PC-3 (cell line): Measurements from ENCODE around the gene ANKS1B. TPM values are rescaled to one million over a fixed set of nuclear protein-coding genes. Genes with fewer than 3 reads are reported as not detected.

Source experiments
- ATAC-seq: fragments of 200-7000 bp; cut with Tn5 transposase; 2 replicates; pipeline ENCODE4 v1.9.1; 2020; ENCODE audit warnings: mild to moderate bottlenecking, moderate library complexity
- BruUV-seq: library from RNA; stranded (reverse); fragments of 400-500 nt; replicated peaks from 2 replicates; lab custom pipeline; 2021; lab: Mats Ljungman, UMichigan
- CTCF ChIA-PET: fragments of 300-600 bp; sonication (Branson Sonifier 250); formaldehyde crosslinking; loops from one replicate; lab custom pipeline; 2022; ENCODE audit warnings: antibody characterized with exemption; lab: Charles Lee
- POLR2A ChIA-PET: fragments of 300-600 bp; sonication (Branson Sonifier 250); formaldehyde crosslinking; loops from one replicate; lab custom pipeline; 2022; ENCODE audit warnings: antibody characterized with exemption; ENCODE audit not compliant: unreplicated experiment; lab: Charles Lee
- DNase-seq: peaks from one replicate; pipeline ENCODE4 v3.0.0-alpha.2; 2015
- H2AFZ ChIP-seq: fragments of 300-600 bp; sonication (generic); 2 replicates; pipeline ENCODE4 v1.6.0; 2016; ENCODE audit warnings: antibody characterized with exemption, low read length
- H3F3A ChIP-seq: fragments of 300-600 bp; sonication (generic); one replicate; pipeline ENCODE4 v1.6.0; 2017; ENCODE audit warnings: antibody characterized with exemption, low read length, control low read depth, mild to moderate bottlenecking; ENCODE audit not compliant: unreplicated experiment
- H3K27ac ChIP-seq: fragments of 300-600 bp; sonication (generic); 2 replicates; pipeline ENCODE4 v1.5.1; 2016; ENCODE audit warnings: mild to moderate bottlenecking, low read length
- H3K27me3 ChIP-seq: fragments of 300-600 bp; sonication (generic); 2 replicates; pipeline ENCODE4 v1.6.1; 2016; ENCODE audit warnings: low read length, mixed read lengths
- H3K36me3 ChIP-seq: fragments of 300-600 bp; sonication (generic); 2 replicates; pipeline ENCODE4 v1.6.1; 2016; ENCODE audit warnings: low read depth, mixed run types, low read length, mixed read lengths
- H3K4me1 ChIP-seq: fragments of 300-600 bp; sonication (generic); 2 replicates; pipeline ENCODE4 v1.5.1; 2016; ENCODE audit warnings: low read length; ENCODE audit not compliant: insufficient read depth
- H3K4me2 ChIP-seq: fragments of 300-600 bp; sonication (generic); 2 replicates; pipeline ENCODE4 v1.6.0; 2016; ENCODE audit warnings: low read length
- H3K4me3 ChIP-seq: fragments of 300-600 bp; sonication (generic); 2 replicates; pipeline ENCODE4 v1.5.1; 2016; ENCODE audit warnings: mild to moderate bottlenecking, low read length, mixed read lengths
- H3K79me2 ChIP-seq: fragments of 300-600 bp; sonication (generic); 2 replicates; pipeline ENCODE4 v1.6.1; 2017; ENCODE audit warnings: low read length, mixed read lengths
- H3K9ac ChIP-seq: fragments of 300-600 bp; sonication (generic); 2 replicates; pipeline ENCODE4 v1.6.0; 2016; ENCODE audit warnings: mild to moderate bottlenecking, low read length
- H3K9me2 ChIP-seq: fragments of 300-600 bp; sonication (generic); replicated peaks from 2 replicates; pipeline ENCODE4 v1.6.1; 2016; ENCODE audit warnings: mixed run types, low read length, mixed read lengths
- H3K9me3 ChIP-seq: fragments of 300-600 bp; sonication (generic); 2 replicates; pipeline ENCODE4 v1.6.1; 2016; ENCODE audit warnings: low read length, mixed read lengths
- H4K20me1 ChIP-seq: fragments of 300-600 bp; sonication (generic); 2 replicates; pipeline ENCODE4 v1.6.1; 2016; ENCODE audit warnings: low read length, mixed read lengths
- CTCF ChIP-seq: fragments of 300-600 bp; sonication (generic); conservative IDR thresholded peaks from 2 replicates; pipeline ENCODE4 v1.5.1; 2017; ENCODE audit warnings: antibody characterized with exemption, low read depth, mild to moderate bottlenecking, low read length
- EZH2 ChIP-seq: fragments of 300-600 bp; sonication (generic); IDR thresholded peaks from one replicate; pipeline ENCODE4 v1.6.1; 2017; ENCODE audit warnings: antibody characterized with exemption, mild to moderate bottlenecking, low read length; ENCODE audit not compliant: unreplicated experiment
- EZH2phosphoT487 ChIP-seq: fragments of 300-600 bp; sonication (generic); IDR thresholded peaks from 2 replicates; pipeline ENCODE4 v1.6.1; 2018; ENCODE audit warnings: mild to moderate bottlenecking, antibody characterized with exemption, low read length, borderline replicate concordance
- intact Hi-C: fragments of 100-400 bp; cut with micrococcal nuclease; formaldehyde crosslinking; loops from 2 replicates; pipeline ENCODE4 v1.9.0; 2023
- total RNA-seq: library from RNA; depleted of rRNA; stranded (reverse); fragments of >200 nt; gene quantifications from 2 replicates; pipeline ENCODE4 v1.2.3, GENCODE V29; 2014

The ANKS1B gene
- total RNA-seq, 1 experiment from 2014 or later, result 0.07 TPM

DNA sequence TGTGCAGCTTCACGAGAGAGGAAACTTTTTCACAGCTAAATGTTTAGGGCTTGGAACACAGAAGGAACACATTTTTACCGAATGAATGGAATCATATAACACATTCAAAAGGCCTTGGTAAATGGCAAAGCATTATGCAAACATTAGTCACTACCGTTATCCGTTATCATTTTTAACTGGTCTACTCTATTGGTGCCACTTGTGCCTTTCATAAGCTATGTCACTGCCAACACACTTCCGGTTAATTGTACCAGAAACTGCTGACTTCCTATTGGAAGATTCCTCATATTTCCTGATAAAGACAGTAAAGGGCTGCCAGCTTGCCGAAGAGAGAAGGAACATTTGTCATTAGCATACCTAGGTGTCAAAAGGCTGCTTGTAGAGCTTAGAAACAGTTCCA is 1170.5 kb downstream of the ANKS1B start:
- H3K4me2 ChIP-seq, result no peak overlapping the region
- H3K9ac ChIP-seq, result no peak overlapping the region
- no peaks in the 10 kb centered on the region for H3F3A ChIP-seq
- H3K4me3 ChIP-seq, result no peak overlapping the region
- ChIA-PET POLR2A (no interaction called here), CTCF (no interaction called here)
- BruUV-seq, result no TSS peak
- H3K79me2 ChIP-seq, result no peaks in the 10 kb centered on the region
- no peaks in the 10 kb centered on the region for H3K36me3 ChIP-seq
- intact Hi-C loops, result no loop called here
- H2AFZ ChIP-seq, result no peak overlapping the region
- H3K9me3 ChIP-seq, result no peaks in the 10 kb centered on the region
- DNase-seq (peak; percentile 53), ATAC-seq (peak; percentile 86)
- H3K27me3 ChIP-seq, result peaks cover 23% of the 10 kb centered on the region
- TF ChIP-seq EZH2phosphoT487, result no peak
- no peak for TF ChIP-seq CTCF
- TF ChIP-seq EZH2, result no peak
- H3K4me1 ChIP-seq, result no peaks in the 10 kb centered on the region
- no peaks in the 10 kb centered on the region for H3K9me2 ChIP-seq
- H3K27ac ChIP-seq, result peak overlapping the region; percentile 16; the same call in 1 of the 2 replicates
- no peaks in the 10 kb centered on the region for H4K20me1 ChIP-seq

DNA sequence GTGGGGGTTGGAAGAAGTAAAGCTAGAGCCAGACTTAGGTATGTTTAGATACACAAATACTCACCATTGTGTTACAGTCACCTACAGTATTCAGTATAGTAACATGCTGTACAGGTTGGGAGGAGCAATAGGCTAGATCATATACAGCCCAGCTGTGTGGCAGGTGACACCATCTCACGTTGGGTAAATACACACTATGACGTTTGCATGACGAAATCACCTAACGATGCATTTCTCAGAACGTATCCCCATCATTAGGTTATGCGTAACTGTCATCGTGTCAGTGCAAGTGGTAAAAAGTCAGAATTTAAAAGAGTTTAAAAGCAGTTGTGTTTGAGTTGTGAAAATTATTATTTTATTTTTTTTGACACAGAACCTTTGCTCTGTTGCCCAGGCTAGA is 1172.5 kb downstream of the ANKS1B start:
- intact Hi-C loops, result no loop called here
- TF ChIP-seq CTCF (no peak), EZH2phosphoT487 (no peak), EZH2 (no peak)
- Histone ChIP-seq H3K4me2 (no peak overlapping the region), H3K27ac (no peak overlapping the region), H3K4me3 (no peak overlapping the region), H3K9me3 (no peaks in the 10 kb centered on the region), H3K4me1 (peaks cover 7% of the 10 kb centered on the region; the same call in 1 of the 2 replicates), H2AFZ (no peak overlapping the region), H3K9me2 (no peaks in the 10 kb centered on the region), H3K79me2 (no peaks in the 10 kb centered on the region), H3K36me3 (no peaks in the 10 kb centered on the region), H3K27me3 (0 out of 2 replicates have a peak, but pooled peaks cover 10% of the 10 kb centered on the region), H4K20me1 (no peaks in the 10 kb centered on the region), H3F3A (no peaks in the 10 kb centered on the region), H3K9ac (no peak overlapping the region)
- POLR2A ChIA-PET, result no interaction called here
- CTCF ChIA-PET, result no interaction called here
- no peak for DNase-seq
- no TSS peak for BruUV-seq
- no peak for ATAC-seq

DNA sequence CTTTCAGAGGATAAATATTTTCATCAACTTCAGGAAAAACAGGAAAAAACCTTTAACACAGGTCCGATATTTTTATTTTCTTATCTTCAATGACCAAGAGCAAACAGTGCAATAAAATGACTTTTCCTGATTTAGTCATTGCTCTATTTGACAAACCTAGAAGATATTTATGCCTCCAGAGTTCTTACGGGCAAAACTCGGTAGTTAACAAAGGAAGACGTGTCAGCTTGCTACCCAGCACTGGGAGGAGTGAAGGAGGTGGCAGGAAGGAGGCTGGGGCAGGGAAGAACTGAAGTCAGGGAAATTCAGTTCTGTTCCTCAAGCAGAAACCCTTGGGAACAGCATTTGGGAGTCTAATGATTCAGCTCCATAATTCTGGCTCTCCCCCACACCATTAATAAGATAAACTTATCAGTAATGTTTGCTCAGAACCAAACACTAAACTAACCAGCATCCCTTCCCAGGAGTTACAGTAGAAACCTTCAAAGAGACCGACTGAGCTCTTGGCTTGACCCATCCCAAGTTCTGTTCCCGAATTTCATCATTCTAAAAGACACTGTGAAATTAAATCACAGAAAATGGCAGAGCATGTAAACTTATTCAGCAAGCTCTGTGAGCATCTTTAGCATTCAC is 1176.4 kb downstream of the ANKS1B start:
- BruUV-seq, result no TSS peak
- Histone ChIP-seq H3K9me3 (no peaks in the 10 kb centered on the region), H3K9ac (no peak overlapping the region), H3K4me2 (peak overlapping the region; percentile 39), H3K27ac (no peak overlapping the region), H3K4me3 (no peak overlapping the region), H3K9me2 (no peaks in the 10 kb centered on the region), H3K79me2 (no peaks in the 10 kb centered on the region), H4K20me1 (no peaks in the 10 kb centered on the region), H3K27me3 (0 out of 2 replicates have a peak, but pooled peaks cover 12% of the 10 kb centered on the region), H2AFZ (peak overlapping the region; percentile 23; the same call in 1 of the 2 replicates), H3F3A (no peaks in the 10 kb centered on the region), H3K4me1 (peaks cover 7% of the 10 kb centered on the region; the same call in 1 of the 2 replicates), H3K36me3 (no peaks in the 10 kb centered on the region)
- ATAC-seq, result peak; percentile 94
- intact Hi-C loops, result loop anchor here (10.0 kb wide), 1 partner anchor 186 kb away; no protein-coding TSS in a partner anchor
- TF ChIP-seq EZH2phosphoT487, result no peak
- TF ChIP-seq CTCF, result no peak
- no peak for TF ChIP-seq EZH2
- peak; percentile 49 for DNase-seq
- ChIA-PET CTCF (no interaction called here), POLR2A (no interaction called here)
